Stimulated activated CD8-positive, alpha-beta memory T cell treated with anti-CD3 and anti-CD28 coated beads, Interleukin-2, amount 100 ng/mL, for 48 hours (primary cell): Measurements from ENCODE around the gene MT1F.
A peak's percentile ranks its signal among the peaks of the same experiment; 100 is the strongest.

Source experiments
- DNase-seq, 2 donors: peaks; one replicate each; pipeline ENCODE4 v3.0.0-alpha.2; 2020; ENCODE audit warnings: low read depth in 2 of 2

The MT1F gene

GRCh38 chr16:56625943-56626654 is 31.7 kb upstream of the MT1F start:
- DNase-seq: no peak

GRCh38 chr16:56626685-56627084 is 31.1 kb upstream of the MT1F start:
- DNase-seq: no peak

- DNase-seq: no peak
These were observed 29.0 kb upstream of the MT1F start for GRCh38 chr16:56628486-56629350.

- no peak for DNase-seq
These were observed 28.2 kb upstream of the MT1F start for GRCh38 chr16:56629531-56629930.

- no peak for DNase-seq
These were observed 27.6 kb upstream of the MT1F start for GRCh38 chr16:56630134-56630533.

- no peak for DNase-seq
These were observed 26.6 kb upstream of the MT1F start for GRCh38 chr16:56631197-56631596.

GRCh38 chr16:56631832-56632155 is 26.0 kb upstream of the MT1F start:
- no peak for DNase-seq

- no peak for DNase-seq
These were observed 25.5 kb upstream of the MT1F start, which contains the start of gene MT1M for GRCh38 chr16:56632156-56632847. MT1M (plus strand) TSS chr16:56632659; CDS start chr16:56632732, 73 bp downstream.

- no peak for DNase-seq
These were observed 24.9 kb upstream of the MT1F start for GRCh38 chr16:56632848-56633365.

GRCh38 chr16:56633535-56633934 is 24.2 kb upstream of the MT1F start:
- no peak for DNase-seq

GRCh38 chr16:56634715-56635440 is 22.9 kb upstream of the MT1F start:
- DNase-seq: no peak

GRCh38 chr16:56635441-56635967 is 22.3 kb upstream of the MT1F start:
- no peak for DNase-seq

GRCh38 chr16:56636616-56637413 is 20.9 kb upstream of the MT1F start:
- no peak for DNase-seq

GRCh38 chr16:56637814-56638750 is 19.7 kb upstream of the MT1F start, which contains the start of gene MT1A:
MT1A (plus strand) TSS chr16:56638666; CDS start chr16:56638739, 73 bp downstream.
- no peak for DNase-seq

GRCh38 chr16:56639045-56639444 is 18.7 kb upstream of the MT1F start:
- DNase-seq: no peak

GRCh38 chr16:56640076-56640475 is 17.7 kb upstream of the MT1F start:
- DNase-seq: no peak

- no peak for DNase-seq
These were observed 16.6 kb upstream of the MT1F start for GRCh38 chr16:56641166-56641565.

GRCh38 chr16:56643080-56643778 is 14.5 kb upstream of the MT1F start:
- DNase-seq: peak; percentile 71 to 73

GRCh38 chr16:56643833-56644232 is 13.9 kb upstream of the MT1F start:
- DNase-seq: no peak
